IMR-90 (cell line): Measurements from ENCODE around the gene TCERG1L. TPM values are rescaled to one million over a fixed set of nuclear protein-coding genes. Genes with fewer than 3 reads are reported as not detected.

Experiments
- ATAC-seq: fragments of 200-7000 bp; cut with Tn5 transposase; 2 replicates; pipeline ENCODE4 v1.9.1; 2020; ENCODE audit warnings: low read depth, mild to moderate bottlenecking, moderate library complexity
- BruUV-seq: library from RNA; stranded (reverse); fragments of 400-500 nt; replicated peaks from 2 replicates; lab custom pipeline; 2021; lab: Mats Ljungman, UMichigan
- CTCF ChIA-PET: fragments of 300-600 bp; formaldehyde crosslinking; extraction: SDS; loops from one replicate; lab custom pipeline; 2021; ENCODE audit warnings: antibody characterized with exemption; lab: Yijun Ruan, JAX
- POLR2A ChIA-PET: fragments of 300-600 bp; sonication (Branson Sonifier 250); formaldehyde crosslinking; loops from one replicate; lab custom pipeline; 2022; ENCODE audit warnings: antibody characterized with exemption; ENCODE audit not compliant: unreplicated experiment; lab: Charles Lee
- DNase-seq: peaks from one replicate; pipeline ENCODE4 v3.0.0; 2013
- H2AFZ ChIP-seq: replicated peaks from 2 replicates; pipeline ENCODE3; 2013; ENCODE audit warnings: low read length, mild to moderate bottlenecking; ENCODE audit not compliant: poor library complexity
- H2AK5ac ChIP-seq: 2 replicates; pipeline ENCODE4 v1.6.1; 2013; ENCODE audit warnings: low read depth, low read length, inconsistent platforms
- H2AK9ac ChIP-seq: replicated peaks from 2 replicates; pipeline ENCODE3; 2013; ENCODE audit warnings: mild to moderate bottlenecking, low read depth, low read length, moderate library complexity; ENCODE audit not compliant: poor library complexity
- H2BK120ac ChIP-seq: 2 replicates; pipeline ENCODE4 v1.6.1; 2013; ENCODE audit warnings: low read depth, low read length, inconsistent platforms
- H2BK15ac ChIP-seq: 3 replicates; pipeline ENCODE4 v1.6.1; 2013; ENCODE audit warnings: low read depth, low read length, inconsistent platforms
- H2BK20ac ChIP-seq: 2 replicates; pipeline ENCODE4 v1.6.1; 2013; ENCODE audit warnings: low read depth, mild to moderate bottlenecking, inconsistent platforms, low read length, moderate library complexity
- H2BK5ac ChIP-seq: 2 replicates; pipeline ENCODE4 v1.6.1; 2013; ENCODE audit warnings: mild to moderate bottlenecking, low read depth, low read length, inconsistent platforms; ENCODE audit not compliant: poor library complexity, severe bottlenecking
- H3K14ac ChIP-seq: replicated peaks from 2 replicates; pipeline ENCODE4 v1.6.1; 2013; ENCODE audit warnings: low read depth, low read length, inconsistent platforms
- H3K18ac ChIP-seq: 2 replicates; pipeline ENCODE4 v1.6.1; 2013; ENCODE audit warnings: low read depth, low read length, control low read depth
- H3K23ac ChIP-seq: 2 replicates; pipeline ENCODE4 v1.6.1; 2013; ENCODE audit warnings: low read depth, low read length, inconsistent platforms
- H3K27ac ChIP-seq: 2 replicates; pipeline ENCODE4 v1.5.1; 2013; ENCODE audit warnings: mild to moderate bottlenecking, control low read depth, low read length; ENCODE audit not compliant: insufficient read depth
- H3K27me3 ChIP-seq: 2 replicates; pipeline ENCODE4 v1.6.1; 2013; ENCODE audit warnings: low read length; ENCODE audit not compliant: control insufficient read depth, insufficient read depth
- H3K36me3 ChIP-seq: 2 replicates; pipeline ENCODE4 v1.6.1; 2013; ENCODE audit warnings: low read length, mixed read lengths; ENCODE audit not compliant: control insufficient read depth, insufficient read depth
- H3K4ac ChIP-seq: 2 replicates; pipeline ENCODE4 v1.6.1; 2013; ENCODE audit warnings: low read depth, low read length, inconsistent platforms
- H3K4me1 ChIP-seq: 2 replicates; pipeline ENCODE4 v1.6.1; 2013; ENCODE audit warnings: low read length, mixed read lengths; ENCODE audit not compliant: control insufficient read depth, insufficient read depth
- H3K4me2 ChIP-seq: 2 replicates; pipeline ENCODE4 v1.6.1; 2013; ENCODE audit warnings: low read depth, mild to moderate bottlenecking, control low read depth, low read length, moderate library complexity
- H3K4me3 ChIP-seq: 2 replicates; pipeline ENCODE4 v1.5.1; 2013; ENCODE audit warnings: low read depth, mild to moderate bottlenecking, control low read depth, low read length, moderate library complexity; ENCODE audit not compliant: insufficient read depth
- H3K56ac ChIP-seq: 2 replicates; pipeline ENCODE4 v1.6.1; 2013; ENCODE audit warnings: low read length, inconsistent platforms; ENCODE audit not compliant: insufficient read depth; ENCODE audit errors: extremely low read depth
- H3K79me1 ChIP-seq, 2 experiments: 2 replicates each; pipeline ENCODE4 v1.6.1; 2013; ENCODE audit warnings: low read length in 2 of 2, inconsistent platforms in 1 of 2, low read depth in 1 of 2
- H3K9ac ChIP-seq: 2 replicates; pipeline ENCODE4 v1.6.1; 2013; ENCODE audit warnings: low read depth, low read length, control low read depth
- H3K9me1 ChIP-seq: 2 replicates; pipeline ENCODE4 v1.6.1; 2013; ENCODE audit warnings: low read length, inconsistent platforms; ENCODE audit not compliant: insufficient read depth
- H3K9me3 ChIP-seq: 2 replicates; pipeline ENCODE4 v1.6.1; 2013; ENCODE audit warnings: low read length; ENCODE audit not compliant: control insufficient read depth, insufficient read depth
- H4K20me1 ChIP-seq: 2 replicates; pipeline ENCODE4 v1.6.1; 2013; ENCODE audit warnings: low read length, inconsistent platforms; ENCODE audit not compliant: insufficient read depth
- H4K5ac ChIP-seq: 2 replicates; pipeline ENCODE4 v1.6.1; 2013; ENCODE audit warnings: mild to moderate bottlenecking, low read depth, low read length, control low read depth
- H4K8ac ChIP-seq, 2 experiments: 2 replicates each; pipeline ENCODE4 v1.6.1; 2013; ENCODE audit warnings: low read depth in 2 of 2, low read length in 2 of 2, control low read depth in 1 of 2, inconsistent platforms in 1 of 2
- H4K91ac ChIP-seq: 2 replicates; pipeline ENCODE4 v1.6.1; 2013; ENCODE audit warnings: low read depth, low read length, inconsistent platforms; ENCODE audit not compliant: insufficient read depth
- BHLHE40 ChIP-seq: fragments of 150-350 bp; IDR thresholded peaks from 2 replicates; pipeline ENCODE4 v1.6.1; 2016; ENCODE audit warnings: mild to moderate bottlenecking, low read depth, low read length
- CEBPB ChIP-seq: IDR thresholded peaks from 2 replicates; pipeline ENCODE4 v1.6.1; 2012; ENCODE audit warnings: low read depth, low read length, improper control_type of control experiment
- CTCF ChIP-seq: conservative IDR thresholded peaks from 2 replicates; pipeline ENCODE4 v1.5.1; 2012; ENCODE audit warnings: mild to moderate bottlenecking, low read depth, low read length, improper control_type of control experiment
- ELK1 ChIP-seq: fragments of 150-350 bp; IDR thresholded peaks from 2 replicates; pipeline ENCODE4 v1.6.1; 2016; ENCODE audit warnings: low read depth, mild to moderate bottlenecking, low read length, moderate library complexity, borderline replicate concordance
- FOS ChIP-seq: fragments of 150-350 bp; IDR thresholded peaks from 2 replicates; pipeline ENCODE4 v1.6.1; 2016; ENCODE audit warnings: low read depth, low read length
- NFE2L2 ChIP-seq: fragments of 150-350 bp; IDR thresholded peaks from 2 replicates; pipeline ENCODE4 v1.6.1; 2016; ENCODE audit warnings: low read depth, mild to moderate bottlenecking, low read length
- POLR2A ChIP-seq: IDR thresholded peaks from 2 replicates; pipeline ENCODE4 v1.6.1; 2012; ENCODE audit warnings: mild to moderate bottlenecking, low read depth, low read length
- RCOR1 ChIP-seq: IDR thresholded peaks from 2 replicates; pipeline ENCODE4 v1.6.1; 2012; ENCODE audit warnings: mild to moderate bottlenecking, low read length, improper control_type of control experiment; ENCODE audit not compliant: insufficient replicate concordance
- RFX5 ChIP-seq: IDR thresholded peaks from 2 replicates; pipeline ENCODE4 v1.8.0; 2012; ENCODE audit warnings: low read depth, mild to moderate bottlenecking, low read length, moderate library complexity
- SMC3 ChIP-seq: fragments of 150-350 bp; IDR thresholded peaks from 2 replicates; pipeline ENCODE4 v1.6.1; 2016; ENCODE audit warnings: low read depth, mild to moderate bottlenecking, antibody characterized with exemption, low read length, moderate library complexity
- USF2 ChIP-seq: fragments of 150-350 bp; IDR thresholded peaks from 2 replicates; pipeline ENCODE4 v1.6.1; 2017; ENCODE audit warnings: mild to moderate bottlenecking, antibody characterized with exemption, low read length, low read depth
- WGBS, 2 experiments: methylation state at CpG; one replicate each; pipeline versions ENCODE4 v1.1.5 to v1.1.7; 2013; ENCODE audit warnings: missing lambda C conversion rate in 2 of 2; ENCODE audit not compliant: insufficient read length in 1 of 2; ENCODE audit errors: extremely low coverage in 2 of 2; 5-methylcytosine and 5-hydroxymethylcytosine counted together
- dilution Hi-C: fragments of 300-500 bp; cut with HindIII; formaldehyde crosslinking; loops from one replicate; pipeline ENCODE4 v1.14.3; 2018; ENCODE audit warnings: low sequenced_read_pairs; ENCODE audit not compliant: unreplicated experiment
- in situ Hi-C: fragments of 300-500 bp; cut with MboI; formaldehyde crosslinking; loops from 3 replicates; pipeline ENCODE4 v1.14.3; 2019; ENCODE audit warnings: low sequenced_read_pairs, inconsistent platforms, mixed read lengths
- intact Hi-C: fragments of 100-400 bp; cut with micrococcal nuclease; formaldehyde crosslinking; loops from 2 replicates; pipeline ENCODE4 v1.10.0; 2022
- polyA plus RNA-seq, 3 experiments: library from polyadenylated mRNA; depleted of rRNA; stranded (reverse); fragments of >200 nt; gene quantifications; 2 replicates each; pipeline ENCODE4 v1.2.3, GENCODE V29; 2012; ENCODE audit warnings: low replicate concordance in 1 of 3
- total RNA-seq: library from RNA; depleted of rRNA; stranded (reverse); fragments of >200 nt; gene quantifications from 2 replicates; pipeline ENCODE4 v1.2.3, GENCODE V29; 2012

The TCERG1L gene
- total and polyA plus RNA-seq, 2 of the 4 experiments (the other 2 are of a cell fraction) = not detected

- H4K8ac ChIP-seq = no peak overlapping the region
- H3K4me3 ChIP-seq = no peak overlapping the region
- ATAC-seq = no peak
- ChIA-PET POLR2A (no interaction called here), CTCF (no interaction called here)
- intact Hi-C loops = no loop called here
- no peaks in the 10 kb centered on the region for H4K20me1 ChIP-seq
- no peak overlapping the region for H3K4ac ChIP-seq
- H3K36me3 ChIP-seq = no peaks in the 10 kb centered on the region
- H3K9ac ChIP-seq = no peak overlapping the region
- H2BK15ac ChIP-seq = no peak overlapping the region
- H2AFZ ChIP-seq = no peak overlapping the region
- no peak overlapping the region for H2BK5ac ChIP-seq
- no peaks in the 10 kb centered on the region for H3K27me3 ChIP-seq
- H3K23ac ChIP-seq = no peak overlapping the region
- H4K5ac ChIP-seq = no peak overlapping the region
- H2AK5ac ChIP-seq = no peak overlapping the region
- no peak for DNase-seq
- no peak overlapping the region for H4K91ac ChIP-seq
- dilution Hi-C loops = no loop called here
- H3K18ac ChIP-seq = no peak overlapping the region
- no CpG with 5 or more reads among the region's 4 CpGs for WGBS, 2 experiments
- TF ChIP-seq RCOR1 = no peak
- TF ChIP-seq POLR2A = no peak
- TF ChIP-seq BHLHE40 = no peak
- TF ChIP-seq RFX5 = no peak
- TF ChIP-seq FOS = no peak
- TF ChIP-seq ELK1 = no peak
- TF ChIP-seq NFE2L2 = no peak
- no peak for TF ChIP-seq CTCF
- no peak for TF ChIP-seq SMC3
- TF ChIP-seq USF2 = no peak
- TF ChIP-seq CEBPB = no peak
- peaks cover 62% of the 10 kb centered on the region for H3K9me3 ChIP-seq
- H3K79me1 ChIP-seq = no peaks in the 10 kb centered on the region
- no peak overlapping the region for H2AK9ac ChIP-seq
- H2BK20ac ChIP-seq = no peak overlapping the region
- in situ Hi-C loops = no loop called here
- no peak overlapping the region for H3K56ac ChIP-seq
- no TSS peak for BruUV-seq
- no peak overlapping the region for H3K27ac ChIP-seq
- H3K9me1 ChIP-seq = no peaks in the 10 kb centered on the region
- H2BK120ac ChIP-seq = no peak overlapping the region
- H3K14ac ChIP-seq = no peak overlapping the region
- H3K4me1 ChIP-seq = no peaks in the 10 kb centered on the region
- H3K4me2 ChIP-seq = no peak overlapping the region
These were observed 161.4 kb downstream of the TCERG1L start for GRCh38 chr10:131150126-131150525.
